Fibroblast of the aortic adventitia (primary cell): ENCODE measurements around the gene RPF1. TPM values are rescaled to one million over a fixed set of nuclear protein-coding genes. Genes with fewer than 3 reads are reported as not detected.
A peak's percentile ranks its signal among the peaks of the same experiment; 100 is the strongest.

Source experiments
- DNase-seq: peaks from one replicate; pipeline ENCODE4 v3.0.0-alpha.2; 2010; ENCODE audit warnings: low read depth
- H3K4me3 ChIP-seq: 2 replicates; pipeline ENCODE4 v1.5.1; 2011; ENCODE audit warnings: low read depth, mild to moderate bottlenecking, control low read depth, low read length, moderate library complexity
- total RNA-seq: library from RNA; depleted of rRNA; stranded (reverse); fragments of >200 nt; gene quantifications from 2 replicates; pipeline ENCODE4 v1.2.3, GENCODE V29; 2012; ENCODE audit warnings: low replicate concordance
- TF ChIP-seq, protein P1 (sequence below): IDR thresholded peaks from 2 replicates; pipeline ENCODE4 v1.5.1; 2011; ENCODE audit warnings: mild to moderate bottlenecking, low read length, control low read depth, inconsistent platforms; ENCODE audit not compliant: insufficient read depth

RPF1 gene, protein sequence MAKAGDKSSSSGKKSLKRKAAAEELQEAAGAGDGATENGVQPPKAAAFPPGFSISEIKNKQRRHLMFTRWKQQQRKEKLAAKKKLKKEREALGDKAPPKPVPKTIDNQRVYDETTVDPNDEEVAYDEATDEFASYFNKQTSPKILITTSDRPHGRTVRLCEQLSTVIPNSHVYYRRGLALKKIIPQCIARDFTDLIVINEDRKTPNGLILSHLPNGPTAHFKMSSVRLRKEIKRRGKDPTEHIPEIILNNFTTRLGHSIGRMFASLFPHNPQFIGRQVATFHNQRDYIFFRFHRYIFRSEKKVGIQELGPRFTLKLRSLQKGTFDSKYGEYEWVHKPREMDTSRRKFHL
- 17.9 and 51.6 TPM in 2 replicates for total RNA-seq

DNA sequence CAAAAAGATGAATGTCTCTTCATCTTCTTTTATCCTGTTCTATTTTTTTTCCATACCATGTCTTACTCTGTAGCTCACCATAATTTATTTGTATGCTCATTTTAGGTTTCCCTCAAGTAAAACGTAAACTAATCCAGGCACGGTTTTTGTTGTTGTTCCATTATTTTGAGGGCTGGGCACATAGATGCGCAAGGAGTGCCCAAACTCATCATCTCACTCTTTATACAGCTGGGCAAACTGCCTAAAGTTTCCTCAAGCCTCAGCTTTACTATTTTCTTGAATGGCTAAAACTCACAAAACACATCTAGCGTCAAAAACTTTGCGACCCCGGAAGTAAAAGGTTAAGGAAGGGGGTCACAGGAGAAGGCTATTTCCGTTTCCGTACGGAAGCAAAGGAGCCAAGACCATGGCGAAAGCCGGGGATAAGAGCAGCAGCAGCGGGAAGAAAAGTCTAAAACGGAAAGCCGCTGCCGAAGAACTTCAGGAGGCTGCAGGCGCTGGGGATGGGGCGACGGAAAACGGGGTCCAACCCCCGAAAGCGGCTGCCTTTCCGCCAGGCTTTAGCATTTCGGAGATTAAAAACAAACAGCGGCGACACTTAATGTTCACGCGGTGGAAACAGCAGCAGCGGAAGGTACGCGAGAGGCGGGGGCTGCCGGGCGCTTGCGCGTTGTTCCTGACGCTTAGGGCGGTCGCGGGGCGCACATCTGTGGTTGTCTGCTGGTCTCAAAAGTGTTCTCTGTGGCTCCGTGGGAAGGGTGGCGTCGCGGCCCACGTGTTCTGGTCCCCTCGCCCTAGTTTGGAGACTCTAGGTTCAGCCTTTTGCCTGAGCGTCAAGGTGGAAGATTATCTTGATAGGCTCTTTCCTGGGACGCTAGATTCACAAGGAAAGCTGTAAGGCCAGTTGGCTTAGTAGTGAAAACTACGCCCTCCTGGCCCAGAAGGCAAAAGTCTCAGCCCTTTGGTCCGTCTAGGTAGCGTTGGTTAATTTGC lies at the start of gene RPF1:
Gene RPF1, plus strand, starts transcription at position 391 of the 993 bp plus-strand sequence. Its CDS starts 16 bp downstream, at position 407.
- TF ChIP-seq, protein P1, sequence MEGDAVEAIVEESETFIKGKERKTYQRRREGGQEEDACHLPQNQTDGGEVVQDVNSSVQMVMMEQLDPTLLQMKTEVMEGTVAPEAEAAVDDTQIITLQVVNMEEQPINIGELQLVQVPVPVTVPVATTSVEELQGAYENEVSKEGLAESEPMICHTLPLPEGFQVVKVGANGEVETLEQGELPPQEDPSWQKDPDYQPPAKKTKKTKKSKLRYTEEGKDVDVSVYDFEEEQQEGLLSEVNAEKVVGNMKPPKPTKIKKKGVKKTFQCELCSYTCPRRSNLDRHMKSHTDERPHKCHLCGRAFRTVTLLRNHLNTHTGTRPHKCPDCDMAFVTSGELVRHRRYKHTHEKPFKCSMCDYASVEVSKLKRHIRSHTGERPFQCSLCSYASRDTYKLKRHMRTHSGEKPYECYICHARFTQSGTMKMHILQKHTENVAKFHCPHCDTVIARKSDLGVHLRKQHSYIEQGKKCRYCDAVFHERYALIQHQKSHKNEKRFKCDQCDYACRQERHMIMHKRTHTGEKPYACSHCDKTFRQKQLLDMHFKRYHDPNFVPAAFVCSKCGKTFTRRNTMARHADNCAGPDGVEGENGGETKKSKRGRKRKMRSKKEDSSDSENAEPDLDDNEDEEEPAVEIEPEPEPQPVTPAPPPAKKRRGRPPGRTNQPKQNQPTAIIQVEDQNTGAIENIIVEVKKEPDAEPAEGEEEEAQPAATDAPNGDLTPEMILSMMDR: no peak
- peak; percentile 85 for DNase-seq
- H3K4me3 ChIP-seq: peak within 1 kb of the TSS; percentile 85

DNA sequence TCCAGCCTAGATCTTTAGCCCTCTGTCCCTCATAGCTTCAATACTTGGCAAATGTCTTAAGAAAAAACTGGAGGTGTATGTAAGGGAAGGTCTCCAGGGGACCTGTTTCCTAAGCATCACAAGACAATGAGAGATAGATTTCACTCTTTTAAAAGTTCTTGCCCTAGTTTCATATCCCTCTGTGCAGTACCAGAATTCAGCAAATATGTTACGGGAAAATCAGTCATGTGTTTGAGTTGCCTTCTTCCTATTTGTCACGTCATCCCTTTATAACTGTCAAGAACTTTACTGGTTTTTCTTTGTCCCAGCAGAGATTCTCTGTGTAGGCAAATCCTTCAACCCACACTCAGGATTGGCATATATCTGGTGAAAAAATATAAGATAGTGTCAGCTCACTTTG lies 48.5 kb upstream of the RPF1 start:
- no peak for DNase-seq
- H3K4me3 ChIP-seq: no peak overlapping the region
- TF ChIP-seq, protein P1: no peak

DNA sequence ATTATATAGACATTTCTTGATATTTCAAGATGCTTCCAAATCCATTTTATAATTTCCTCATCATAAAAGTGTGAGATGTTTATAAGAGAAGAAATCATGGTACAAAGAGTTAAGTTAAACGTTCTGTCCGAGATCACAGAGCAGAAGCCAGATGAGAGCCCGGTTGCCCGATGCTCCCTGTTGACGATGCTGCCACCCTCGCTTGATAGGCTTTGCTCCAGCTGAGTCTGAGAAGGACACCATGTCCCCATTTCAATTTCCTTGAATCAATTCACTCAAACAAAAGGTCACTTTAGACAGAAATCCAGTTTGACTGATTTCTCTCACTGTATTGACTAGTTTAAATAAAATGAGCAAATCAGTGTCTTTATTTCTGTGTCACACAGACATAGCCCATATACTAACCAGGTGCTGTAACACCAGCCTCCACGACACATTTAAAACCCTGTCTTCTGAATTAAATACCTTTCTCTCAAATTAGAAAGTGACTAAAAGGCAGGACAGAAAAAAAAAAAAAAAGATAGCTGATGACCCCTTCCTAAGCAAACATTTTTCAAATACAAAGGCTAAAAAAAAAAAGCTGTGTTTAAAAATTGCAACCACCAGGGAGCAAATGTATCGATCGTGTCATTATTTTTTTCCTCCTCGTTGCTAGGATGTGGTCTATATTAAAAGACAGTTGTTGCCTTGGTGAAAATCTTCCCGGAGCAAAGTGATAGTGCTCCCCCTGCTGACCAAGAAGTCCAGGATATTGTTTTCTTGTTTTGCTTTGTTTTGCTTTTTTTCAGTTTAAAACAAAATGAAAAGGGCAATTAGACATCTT lies 45.6 kb upstream of the RPF1 start:
- TF ChIP-seq, protein P1: peak; percentile 72
- DNase-seq: peak; percentile 87
- H3K4me3 ChIP-seq: no peak overlapping the region

DNA sequence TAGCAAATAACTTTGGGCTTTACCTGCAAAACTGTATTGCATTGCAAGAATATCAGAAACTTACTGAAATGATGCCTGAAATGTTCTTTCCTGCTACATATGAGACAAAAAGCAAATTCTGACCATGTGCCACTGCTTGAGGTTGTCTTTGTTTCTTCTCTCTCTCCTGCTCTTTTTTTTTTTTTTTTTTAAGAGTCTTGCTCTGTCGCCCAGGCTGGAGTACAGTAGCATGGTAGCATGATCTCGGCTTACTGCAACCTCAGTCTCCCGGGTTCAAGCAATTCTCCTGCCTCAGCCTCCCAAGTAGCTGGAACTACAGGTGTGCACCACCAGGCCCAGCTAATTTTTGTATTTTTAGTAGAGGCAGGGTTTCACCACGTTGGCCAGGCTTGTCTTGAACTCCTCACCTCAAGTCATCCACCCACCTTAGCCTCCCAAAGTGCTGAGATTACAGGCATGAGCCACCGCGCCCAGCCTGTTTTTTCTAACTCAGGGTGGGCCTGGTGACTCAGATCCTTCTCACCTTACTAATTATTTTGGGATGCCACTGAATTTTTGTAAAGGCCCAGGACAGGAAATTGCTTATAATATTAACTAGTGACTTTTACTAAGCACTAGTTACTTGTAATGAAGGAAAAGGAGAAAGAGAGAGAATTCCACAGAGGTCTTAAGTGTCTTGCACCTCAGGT lies 44.8 kb upstream of the RPF1 start:
- TF ChIP-seq, protein P1: no peak
- no peak overlapping the region for H3K4me3 ChIP-seq
- DNase-seq: no peak

DNA sequence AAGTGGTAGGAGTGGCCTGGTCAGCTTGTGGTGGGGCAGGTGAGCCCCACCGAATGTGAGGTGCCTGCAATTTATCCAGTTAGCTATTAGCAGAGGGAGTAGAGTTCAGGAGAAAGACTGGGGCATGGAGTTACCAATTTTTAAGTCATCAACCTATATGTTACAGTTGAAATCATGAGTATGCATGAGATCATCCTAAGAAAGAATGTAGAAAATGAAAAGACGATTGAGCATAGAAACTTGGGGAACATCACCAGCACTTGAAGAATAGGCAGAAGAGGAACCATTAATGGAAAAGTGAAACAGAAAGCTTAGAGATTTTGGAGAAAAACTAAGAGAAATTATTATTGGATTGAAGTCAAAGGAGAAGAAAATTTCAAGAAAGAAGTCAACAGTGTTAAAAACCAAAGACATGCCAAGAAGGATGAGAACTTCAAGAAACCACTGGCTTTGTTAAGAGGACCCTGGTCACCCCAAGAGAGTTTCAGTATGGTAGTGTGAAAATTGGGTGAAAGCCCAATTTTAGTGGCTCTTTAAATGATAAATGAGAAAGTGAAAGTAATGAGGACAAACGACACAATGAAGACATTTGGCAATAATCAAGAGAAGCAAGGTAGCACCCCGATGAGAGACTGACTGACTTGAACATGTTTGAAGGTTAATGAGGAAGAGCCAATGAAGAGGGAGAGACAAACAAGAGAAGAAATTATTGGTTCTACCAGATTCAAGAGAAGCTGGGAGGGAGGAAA lies 44.1 kb upstream of the RPF1 start:
- TF ChIP-seq, protein P1: no peak
- DNase-seq: no peak
- no peak overlapping the region for H3K4me3 ChIP-seq
